SIG-M5 treated with dmso at 0.1 percent for 504 hours (cell line): ENCODE results near the gene HOPX.
"Not testable (repeated sequence)": the region's sequence is repeated elsewhere in the genome, so short reads cannot be mapped to it uniquely, and the experiment has no call there.

Experiments used
- DNase-seq: peaks from one replicate; lab custom pipeline; 2025; ENCODE audit not compliant: unreplicated experiment; lab: John Stamatoyannopoulos, UW

The HOPX gene

GRCh38 chr4:56628592-56628991 is 52.5 kb downstream of the HOPX start:
- DNase-seq: no peak

DNA sequence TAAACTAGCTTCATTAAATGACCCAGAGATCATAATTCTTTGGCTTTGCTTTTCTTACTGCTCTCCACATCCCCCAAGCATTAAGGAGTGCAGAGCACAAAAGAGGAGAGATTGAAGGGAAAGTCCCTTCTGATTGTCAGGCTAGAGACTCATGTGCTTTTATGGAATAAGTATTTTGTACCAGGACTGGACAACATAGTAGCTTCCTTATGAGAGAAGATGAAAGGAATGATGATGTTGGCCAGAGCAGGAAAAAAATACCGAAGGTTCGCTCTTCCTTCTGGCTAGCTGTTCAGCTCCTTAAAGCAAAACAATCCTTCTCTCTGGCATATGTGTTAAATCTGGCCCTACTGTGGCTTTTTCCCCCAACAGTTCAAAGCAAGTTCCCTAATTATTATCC is 53.1 kb downstream of the HOPX start:
- DNase-seq: no peak

GRCh38 chr4:56627375-56627774 is 53.7 kb downstream of the HOPX start:
- no peak for DNase-seq

- no peak for DNase-seq
Observed at GRCh38 chr4:56626963-56627362, 54.1 kb downstream of the HOPX start.

- no peak for DNase-seq
Observed at GRCh38 chr4:56626420-56626819, 54.7 kb downstream of the HOPX start.

GRCh38 chr4:56622176-56622575 is 58.9 kb downstream of the HOPX start:
- DNase-seq: no peak

- no peak for DNase-seq
Observed at GRCh38 chr4:56619816-56620215, 61.3 kb downstream of the HOPX start.

DNA sequence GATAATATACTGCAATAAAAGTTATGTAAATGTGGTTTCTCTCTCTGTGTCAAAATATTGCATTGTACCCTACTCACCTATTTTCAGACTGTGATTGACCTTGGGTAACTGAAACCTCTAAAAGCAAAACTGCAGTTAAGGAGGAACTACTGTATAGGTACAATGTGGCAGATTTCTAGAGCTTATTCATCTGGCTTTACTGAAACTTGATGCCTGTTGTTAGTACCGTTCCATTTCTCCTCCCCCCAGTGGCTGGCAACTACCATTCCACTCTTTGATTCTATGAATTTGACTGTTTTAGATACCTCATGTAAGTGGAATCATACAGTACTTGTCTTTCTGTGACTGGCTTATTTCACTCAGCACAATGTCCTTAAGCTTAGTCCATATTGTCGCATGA is 61.9 kb downstream of the HOPX start:
- no peak for DNase-seq

DNA sequence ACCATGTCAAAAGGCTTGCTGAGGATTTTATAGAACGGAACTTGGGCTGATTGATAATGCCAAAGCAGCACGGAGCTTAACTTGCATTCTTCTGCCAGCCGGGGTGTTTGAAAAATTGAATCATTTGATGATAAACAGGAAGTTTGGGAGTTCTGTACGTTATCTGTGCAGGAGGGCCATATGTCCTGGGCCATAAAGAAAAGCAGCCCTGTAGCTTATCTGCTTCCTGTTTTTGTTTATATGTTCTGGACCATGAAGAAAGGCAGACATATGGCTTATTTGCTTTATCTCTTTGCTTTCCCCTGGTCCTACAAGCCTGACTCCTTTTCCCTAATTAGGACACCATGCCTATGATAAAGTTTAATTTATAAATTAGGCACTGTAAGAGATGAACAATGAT is 62.4 kb downstream of the HOPX start:
- no peak for DNase-seq

DNA sequence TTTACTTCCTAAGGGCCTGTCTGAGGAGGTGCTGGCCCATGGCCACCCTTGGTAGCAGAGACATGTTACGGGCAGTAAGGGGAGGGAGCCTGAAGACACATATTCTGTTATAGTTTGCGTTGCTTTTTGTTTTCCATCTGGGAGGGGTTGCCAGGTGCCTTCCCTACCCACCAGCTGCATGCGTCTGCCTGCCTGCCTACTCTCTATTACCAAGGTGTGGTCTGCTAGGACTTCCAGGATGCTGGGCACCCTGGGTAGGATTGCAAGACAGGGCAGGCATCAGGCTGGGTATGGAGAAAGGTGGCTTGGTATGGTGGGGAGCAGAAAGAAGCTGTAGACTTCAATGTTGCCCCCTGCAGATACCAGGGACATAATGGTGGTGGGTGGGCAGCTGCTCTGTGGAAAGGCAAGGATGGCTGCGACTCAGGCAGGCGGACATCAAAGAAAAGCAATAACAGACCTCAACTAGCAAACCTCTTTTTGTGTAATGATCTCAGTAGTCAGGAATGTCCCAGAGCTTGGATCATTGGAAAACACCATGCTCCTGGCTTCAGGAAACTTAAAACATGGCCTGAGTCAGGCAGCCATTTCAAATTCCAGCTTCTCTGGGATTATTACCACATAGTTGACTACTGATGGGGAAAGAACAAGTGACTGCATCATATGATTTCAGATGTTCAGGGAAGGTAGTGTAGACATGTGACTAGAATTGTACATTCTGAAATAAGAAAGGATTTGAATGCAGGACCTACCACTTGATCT is 67.8 kb downstream of the HOPX start:
- no peak for DNase-seq

- DNase-seq: no peak
Observed at GRCh38 chr4:56612282-56612681, 68.8 kb downstream of the HOPX start.

- no peak for DNase-seq
Observed at GRCh38 chr4:56611501-56611900, 69.6 kb downstream of the HOPX start.

DNA sequence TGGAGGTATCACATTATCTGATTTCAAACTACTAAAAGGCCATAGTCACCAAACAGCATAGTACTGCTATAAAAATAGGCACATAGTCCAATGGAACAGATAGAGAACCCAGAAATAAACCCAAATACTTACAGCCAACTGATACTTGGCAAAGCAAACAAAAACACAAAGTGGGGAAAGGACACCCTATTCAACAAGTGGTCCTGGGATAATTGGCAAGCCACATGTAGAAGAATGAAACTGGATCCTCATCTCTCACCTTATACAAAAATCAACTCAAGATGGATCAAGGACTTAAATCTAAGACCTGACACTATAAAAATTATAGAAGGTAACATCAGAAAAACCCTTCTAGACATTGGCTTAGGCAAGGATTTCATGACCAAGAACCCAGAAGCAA is 70.9 kb downstream of the HOPX start:
- DNase-seq: not testable (repeated sequence)

GRCh38 chr4:56607926-56608325 is 73.2 kb downstream of the HOPX start:
- DNase-seq: no peak

- DNase-seq: no peak
Observed at GRCh38 chr4:56606385-56606784, 74.7 kb downstream of the HOPX start.

DNA sequence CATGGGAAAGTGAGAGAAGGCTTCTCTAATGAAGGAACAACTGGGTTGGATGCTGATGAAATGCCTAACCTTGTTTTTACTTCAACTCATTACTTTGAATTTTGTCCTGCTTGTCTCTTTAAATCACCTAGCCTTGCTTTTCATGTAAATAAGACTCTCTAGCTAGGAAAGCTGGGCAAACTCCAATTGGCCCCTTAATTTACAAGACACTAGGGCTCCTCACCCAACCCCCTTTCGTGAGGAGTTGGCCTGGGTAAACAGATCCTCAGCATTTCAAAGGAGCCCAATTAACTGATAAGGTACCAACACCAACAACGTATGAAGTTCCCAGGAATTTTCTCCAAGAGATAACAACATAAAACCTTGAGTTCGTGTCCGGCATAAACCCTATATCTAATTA is 75.6 kb downstream of the HOPX start:
- not testable (repeated sequence) for DNase-seq

GRCh38 chr4:56603297-56603696 is 77.8 kb downstream of the HOPX start:
- DNase-seq: no peak
